ENCODE results near the gene PNMT.

Gene PNMT

GRCh38 chr17:39634384-39634871 lies 33.8 kb upstream of the PNMT start:
- DNase-seq (ENCODE audit: low read depth): no peak
- no peak overlapping the region for H3K4me3 ChIP-seq (ENCODE audit: low read depth, low read length)
- peak; percentile 51 for TF ChIP-seq CTCF (IDR thresholded peaks at IDR 0.05; ENCODE audit: control insufficient read depth, extremely low read depth, insufficient read depth)

DNA sequence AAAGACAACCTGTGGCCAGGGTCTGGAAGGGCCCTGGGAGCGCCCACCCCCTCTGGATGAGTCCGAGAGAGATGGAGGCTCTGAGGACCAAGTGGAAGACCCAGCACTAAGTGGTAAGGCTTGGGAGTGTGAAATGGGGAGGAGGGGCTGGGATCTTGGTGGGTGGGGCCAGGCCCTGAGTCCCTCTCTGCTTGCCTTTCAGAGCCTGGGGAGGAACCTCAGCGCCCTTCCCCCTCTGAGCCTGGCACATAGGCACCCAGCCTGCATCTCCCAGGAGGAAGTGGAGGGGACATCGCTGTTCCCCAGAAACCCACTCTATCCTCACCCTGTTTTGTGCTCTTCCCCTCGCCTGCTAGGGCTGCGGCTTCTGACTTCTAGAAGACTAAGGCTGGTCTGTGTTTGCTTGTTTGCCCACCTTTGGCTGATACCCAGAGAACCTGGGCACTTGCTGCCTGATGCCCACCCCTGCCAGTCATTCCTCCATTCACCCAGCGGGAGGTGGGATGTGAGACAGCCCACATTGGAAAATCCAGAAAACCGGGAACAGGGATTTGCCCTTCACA lies 32.6 kb upstream of the PNMT start:
- no peak for TF ChIP-seq CTCF (IDR thresholded peaks at IDR 0.05; ENCODE audit: control insufficient read depth, extremely low read depth, insufficient read depth)
- no peak for DNase-seq (ENCODE audit: low read depth)
- no peak overlapping the region for H3K4me3 ChIP-seq (ENCODE audit: low read depth, low read length)

GRCh38 chr17:39636587-39636926 lies 31.7 kb upstream of the PNMT start:
- TF ChIP-seq CTCF (IDR thresholded peaks at IDR 0.05; ENCODE audit: control insufficient read depth, extremely low read depth, insufficient read depth): no peak

GRCh38 chr17:39636927-39637736 lies 31.1 kb upstream of the PNMT start, which contains the start of gene STARD3:
Gene STARD3 (plus strand): TSS chr17:39637144. CDS start chr17:39653532, 16,388 bp downstream.
- DNase-seq (ENCODE audit: low read depth): peak; percentile 54

More at GRCh38 chr17:39636587-39636926, 31.7 kb upstream of the PNMT start:
- no peak for DNase-seq (ENCODE audit: low read depth)
- peak overlapping the region; percentile 70 for H3K4me3 ChIP-seq (ENCODE audit: low read depth, low read length)

GRCh38 chr17:39638317-39638716 lies 29.9 kb upstream of the PNMT start:
- H3K4me3 ChIP-seq (ENCODE audit: low read depth, low read length): peak overlapping the region; percentile 70
- TF ChIP-seq CTCF (IDR thresholded peaks at IDR 0.05; ENCODE audit: control insufficient read depth, extremely low read depth, insufficient read depth): no peak
- DNase-seq (ENCODE audit: low read depth): no peak

More at GRCh38 chr17:39636927-39637736, 31.1 kb upstream of the PNMT start, which contains the start of gene STARD3:
- H3K4me3 ChIP-seq (ENCODE audit: low read depth, low read length): peak within 1 kb of the TSS; percentile 70
- TF ChIP-seq CTCF (IDR thresholded peaks at IDR 0.05; ENCODE audit: control insufficient read depth, extremely low read depth, insufficient read depth): no peak

DNA sequence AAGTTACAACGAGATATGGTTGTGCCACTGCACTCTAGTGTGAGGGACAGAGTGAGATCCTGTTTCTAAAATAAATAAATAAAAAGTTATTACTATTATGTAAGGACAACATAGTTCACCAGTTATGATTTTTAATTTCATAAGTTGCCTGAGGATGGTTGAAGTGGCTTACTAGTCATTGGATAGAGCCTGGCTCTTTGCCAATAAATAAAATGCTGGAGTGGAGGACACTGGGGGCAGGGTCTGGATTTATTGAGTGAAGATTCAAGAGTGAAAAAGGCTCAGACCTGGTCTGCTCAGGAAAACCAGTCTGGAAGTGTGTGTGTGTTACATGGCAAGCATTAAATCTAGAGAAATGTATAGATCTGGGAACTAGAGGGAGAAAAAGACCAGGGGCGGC lies 29.2 kb upstream of the PNMT start:
- DNase-seq (ENCODE audit: low read depth): no peak
- H3K4me3 ChIP-seq (ENCODE audit: low read depth, low read length): no peak overlapping the region
- no peak for TF ChIP-seq CTCF (IDR thresholded peaks at IDR 0.05; ENCODE audit: control insufficient read depth, extremely low read depth, insufficient read depth)

All from LNCaP clone FGC (cell line).